Subcutaneous adipose tissue (tissue), 4 donors: Measurements from ENCODE around the gene VPS39. TPM values are rescaled to one million over a fixed set of nuclear protein-coding genes. Genes with fewer than 3 reads are reported as not detected.

ENCODE experiments used
- small RNA-seq: library from RNA; depleted of rRNA; stranded (forward); fragments of <200 nt; gene quantifications from one replicate; pipeline ENCODE3, GENCODE V24; 2016
- total RNA-seq, 4 donors: library from RNA; depleted of rRNA; stranded (reverse); fragments of >200 nt; gene quantifications; one replicate each; pipeline ENCODE4 v1.1.0, GENCODE V29; 2016
- TF ChIP-seq, protein P1 (sequence below): fragments of 450-650 bp; IDR thresholded peaks from one replicate; pipeline ENCODE4 v1.5.1; 2016; ENCODE audit warnings: low read depth, mild to moderate bottlenecking, control low read depth, antibody characterized with exemption, moderate library complexity

The VPS39 gene
- total RNA-seq, 4 donors from 2014 or later = 91.3 to 168 (median 147) TPM

- TF ChIP-seq, protein P1, sequence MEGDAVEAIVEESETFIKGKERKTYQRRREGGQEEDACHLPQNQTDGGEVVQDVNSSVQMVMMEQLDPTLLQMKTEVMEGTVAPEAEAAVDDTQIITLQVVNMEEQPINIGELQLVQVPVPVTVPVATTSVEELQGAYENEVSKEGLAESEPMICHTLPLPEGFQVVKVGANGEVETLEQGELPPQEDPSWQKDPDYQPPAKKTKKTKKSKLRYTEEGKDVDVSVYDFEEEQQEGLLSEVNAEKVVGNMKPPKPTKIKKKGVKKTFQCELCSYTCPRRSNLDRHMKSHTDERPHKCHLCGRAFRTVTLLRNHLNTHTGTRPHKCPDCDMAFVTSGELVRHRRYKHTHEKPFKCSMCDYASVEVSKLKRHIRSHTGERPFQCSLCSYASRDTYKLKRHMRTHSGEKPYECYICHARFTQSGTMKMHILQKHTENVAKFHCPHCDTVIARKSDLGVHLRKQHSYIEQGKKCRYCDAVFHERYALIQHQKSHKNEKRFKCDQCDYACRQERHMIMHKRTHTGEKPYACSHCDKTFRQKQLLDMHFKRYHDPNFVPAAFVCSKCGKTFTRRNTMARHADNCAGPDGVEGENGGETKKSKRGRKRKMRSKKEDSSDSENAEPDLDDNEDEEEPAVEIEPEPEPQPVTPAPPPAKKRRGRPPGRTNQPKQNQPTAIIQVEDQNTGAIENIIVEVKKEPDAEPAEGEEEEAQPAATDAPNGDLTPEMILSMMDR = no peak
Observed at GRCh38 chr15:42110367-42110766, 97.7 kb downstream of the VPS39 start.

- TF ChIP-seq, protein P1 = no peak
Observed at GRCh38 chr15:42108806-42109205, 99.3 kb downstream of the VPS39 start.

Small RNAs within 50 kb of the gene (small RNA-seq; reads per million reads assigned to genes)
- gene MIR627 = not detected

Other genes starting within 250 kb of the VPS39 start
- 10 to 100 TPM; 24.8 to 43.2 (median 33.0) TPM for gene EHD4, start 235.7 kb downstream of the VPS39 start, total RNA-seq
- not detected for gene PLA2G4E, start 187.3 kb downstream of the VPS39 start, total RNA-seq
- gene PLA2G4D, start 113.7 kb downstream of the VPS39 start, total RNA-seq = under 1 TPM in 1 of 4 donors, not detected in 3; 0.57 TPM
- gene PLA2G4F, start 51.7 kb downstream of the VPS39 start, total RNA-seq = not detected
- 10 to 100 TPM; 26.1 to 42.0 (median 35.3) TPM for gene GANC, start 64.9 kb upstream of the VPS39 start, total RNA-seq
- 10 to 100 TPM; 47.1 to 63.1 (median 57.0) TPM for gene TMEM87A, start 65.1 kb upstream of the VPS39 start, total RNA-seq
- 10 to 100 TPM in 3 of 4 donors, 1 to 10 TPM in 1; 8.2 to 22.4 (median 13.6) TPM for gene CAPN3, start 151.2 kb upstream of the VPS39 start, total RNA-seq